Caco-2 (cell line): Measurements from ENCODE around the gene CPLX4. TPM values are rescaled to one million over a fixed set of nuclear protein-coding genes. Genes with fewer than 3 reads are reported as not detected.

Experiments
- BruUV-seq: library from RNA; stranded (reverse); fragments of 400-500 nt; replicated peaks from 2 replicates; lab custom pipeline; 2021; lab: Mats Ljungman, UMichigan
- CTCF ChIA-PET: fragments of 300-600 bp; sonication (Branson Sonifier 250); formaldehyde crosslinking; loops from one replicate; lab custom pipeline; 2022; ENCODE audit warnings: antibody characterized with exemption; lab: Charles Lee
- POLR2A ChIA-PET: fragments of 300-600 bp; sonication (Branson Sonifier 250); formaldehyde crosslinking; loops from one replicate; lab custom pipeline; 2022; ENCODE audit warnings: antibody characterized with exemption; lab: Charles Lee
- DNase-seq, 2 experiments: peaks; one replicate each; pipeline versions ENCODE4 v3.0.0 to v3.0.0-alpha.2; 2020 to 2022
- H3K27me3 ChIP-seq: replicated peaks from 2 replicates; pipeline ENCODE4 v1.6.0; 2011; ENCODE audit warnings: low read length; ENCODE audit not compliant: control insufficient read depth, insufficient read depth
- H3K36me3 ChIP-seq: 2 replicates; pipeline ENCODE4 v1.5.1; 2011; ENCODE audit warnings: low read length; ENCODE audit not compliant: control insufficient read depth, insufficient read depth
- H3K4me1 ChIP-seq: fragments of 250-450 bp; sonication (Bioruptor Pico); 2 replicates; pipeline ENCODE4 v1.5.1; 2020; ENCODE audit warnings: mild to moderate bottlenecking
- H3K4me3 ChIP-seq: 2 replicates; pipeline ENCODE4 v1.5.1; 2011; ENCODE audit warnings: low read depth, mild to moderate bottlenecking, control low read depth, low read length
- H3K9me3 ChIP-seq: fragments of 250-450 bp; sonication (Bioruptor Pico); 2 replicates; pipeline ENCODE4 v1.5.1; 2020; ENCODE audit warnings: mild to moderate bottlenecking, moderate library complexity
- H3K27ac Mint-ChIP-seq: one replicate; pipeline ENCODE4 v1.8.0; 2022; ENCODE audit warnings: mixed read lengths; ENCODE audit not compliant: unreplicated experiment
- H3K27me3 Mint-ChIP-seq: one replicate; pipeline ENCODE4 v1.8.0; 2022; ENCODE audit warnings: mixed read lengths; ENCODE audit not compliant: insufficient read depth, unreplicated experiment
- H3K36me3 Mint-ChIP-seq: one replicate; pipeline ENCODE4 v1.8.0; 2022; ENCODE audit warnings: mild to moderate bottlenecking, mixed read lengths; ENCODE audit not compliant: insufficient read depth, unreplicated experiment
- H3K4me1 Mint-ChIP-seq: one replicate; pipeline ENCODE4 v1.8.0; 2022; ENCODE audit warnings: low read depth, mixed read lengths; ENCODE audit not compliant: unreplicated experiment
- H3K4me3 Mint-ChIP-seq: one replicate; pipeline ENCODE4 v1.8.0; 2022; ENCODE audit warnings: mild to moderate bottlenecking, moderate library complexity, mixed read lengths; ENCODE audit not compliant: unreplicated experiment
- H3K9me3 Mint-ChIP-seq: one replicate; pipeline ENCODE4 v1.8.0; 2022; ENCODE audit warnings: mixed read lengths; ENCODE audit not compliant: unreplicated experiment
- intact Hi-C: fragments of 100-400 bp; cut with micrococcal nuclease; formaldehyde crosslinking; loops from one replicate; pipeline ENCODE4 v1.10.0; 2022; ENCODE audit not compliant: unreplicated experiment
- total RNA-seq: library from RNA; stranded (reverse); gene quantifications from 2 replicates; pipeline ENCODE4 v1.2.3, GENCODE V29; 2022
- TF ChIP-seq, protein P1 (sequence below), 2 experiments: fragments of 200-600 bp in 1 of 2; IDR thresholded peaks; 1 replicate in 1 of 2; 2 replicates in 1 of 2; pipeline versions ENCODE4 v1.5.1 to v1.8.0; 2011 to 2022; ENCODE audit warnings: antibody characterized with exemption in 1 of 2, control low read depth in 1 of 2, inconsistent platforms in 1 of 2, low read depth in 1 of 2, low read length in 1 of 2, mild to moderate bottlenecking in 1 of 2, moderate library complexity in 1 of 2; ENCODE audit not compliant: insufficient read depth in 1 of 2, severe bottlenecking in 1 of 2, unreplicated experiment in 1 of 2

The CPLX4 gene
- total RNA-seq, 1 experiment from 2014 or later = not detected

- H3K4me3 Mint-ChIP-seq = no peak overlapping the region
- no peaks in the 10 kb centered on the region for H3K36me3 Mint-ChIP-seq
- intact Hi-C loops = loop anchor here (10.0 kb wide), 1 partner anchor 182 kb away; no protein-coding TSS in a partner anchor
- CTCF ChIA-PET = interaction anchor here (0.6 kb wide), 1 partner anchor 430 kb away, joined by 4 read pairs; no protein-coding TSS in a partner anchor
- no peak overlapping the region for H3K4me3 ChIP-seq
- H3K27me3 Mint-ChIP-seq = peaks cover 20% of the 10 kb centered on the region
- H3K4me1 ChIP-seq = no peaks in the 10 kb centered on the region
- no peaks in the 10 kb centered on the region for H3K9me3 Mint-ChIP-seq
- H3K27me3 ChIP-seq = no peaks in the 10 kb centered on the region
- DNase-seq = no peak
- POLR2A ChIA-PET = no interaction called here
- no peaks in the 10 kb centered on the region for H3K4me1 Mint-ChIP-seq
- H3K27ac Mint-ChIP-seq = no peak overlapping the region
- no TSS peak for BruUV-seq
- H3K36me3 ChIP-seq = no peaks in the 10 kb centered on the region
- TF ChIP-seq, protein P1, sequence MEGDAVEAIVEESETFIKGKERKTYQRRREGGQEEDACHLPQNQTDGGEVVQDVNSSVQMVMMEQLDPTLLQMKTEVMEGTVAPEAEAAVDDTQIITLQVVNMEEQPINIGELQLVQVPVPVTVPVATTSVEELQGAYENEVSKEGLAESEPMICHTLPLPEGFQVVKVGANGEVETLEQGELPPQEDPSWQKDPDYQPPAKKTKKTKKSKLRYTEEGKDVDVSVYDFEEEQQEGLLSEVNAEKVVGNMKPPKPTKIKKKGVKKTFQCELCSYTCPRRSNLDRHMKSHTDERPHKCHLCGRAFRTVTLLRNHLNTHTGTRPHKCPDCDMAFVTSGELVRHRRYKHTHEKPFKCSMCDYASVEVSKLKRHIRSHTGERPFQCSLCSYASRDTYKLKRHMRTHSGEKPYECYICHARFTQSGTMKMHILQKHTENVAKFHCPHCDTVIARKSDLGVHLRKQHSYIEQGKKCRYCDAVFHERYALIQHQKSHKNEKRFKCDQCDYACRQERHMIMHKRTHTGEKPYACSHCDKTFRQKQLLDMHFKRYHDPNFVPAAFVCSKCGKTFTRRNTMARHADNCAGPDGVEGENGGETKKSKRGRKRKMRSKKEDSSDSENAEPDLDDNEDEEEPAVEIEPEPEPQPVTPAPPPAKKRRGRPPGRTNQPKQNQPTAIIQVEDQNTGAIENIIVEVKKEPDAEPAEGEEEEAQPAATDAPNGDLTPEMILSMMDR (IDR thresholded peaks at IDR 0.05; ENCODE audit: insufficient read depth in 1 of 2, low read depth in 1 of 2, low read length in 1 of 2, severe bottlenecking in 1 of 2, unreplicated experiment in 1 of 2) = no peak
- no peaks in the 10 kb centered on the region for H3K9me3 ChIP-seq
Measured at GRCh38 chr18:59266459-59266858, 52.0 kb downstream of the CPLX4 start.

- Mint-ChIP-seq H3K9me3 (no peaks in the 10 kb centered on the region), H3K4me3 (no peak overlapping the region), H3K4me1 (no peaks in the 10 kb centered on the region), H3K36me3 (no peaks in the 10 kb centered on the region), H3K27me3 (peaks cover 17% of the 10 kb centered on the region), H3K27ac (no peak overlapping the region)
- Histone ChIP-seq H3K36me3 (no peaks in the 10 kb centered on the region), H3K27me3 (no peaks in the 10 kb centered on the region), H3K4me1 (no peaks in the 10 kb centered on the region), H3K9me3 (no peaks in the 10 kb centered on the region), H3K4me3 (no peak overlapping the region)
- no peak for DNase-seq
- POLR2A ChIA-PET = no interaction called here
- CTCF ChIA-PET = interaction anchor here (0.6 kb wide), 1 partner anchor 430 kb away, joined by 4 read pairs; no protein-coding TSS in a partner anchor
- no TSS peak for BruUV-seq
- TF ChIP-seq, protein P1 (IDR thresholded peaks at IDR 0.05; ENCODE audit: insufficient read depth in 1 of 2, low read depth in 1 of 2, low read length in 1 of 2, severe bottlenecking in 1 of 2, unreplicated experiment in 1 of 2) = no peak
- intact Hi-C loops = loop anchor here (10.0 kb wide), 1 partner anchor 181 kb away; no protein-coding TSS in a partner anchor
Measured at GRCh38 chr18:59265974-59266369, 52.5 kb downstream of the CPLX4 start.

- no peak overlapping the region for H3K27ac Mint-ChIP-seq
- no peak for DNase-seq
- H3K4me1 Mint-ChIP-seq = no peaks in the 10 kb centered on the region
- Histone ChIP-seq H3K27me3 (no peaks in the 10 kb centered on the region), H3K36me3 (no peaks in the 10 kb centered on the region), H3K9me3 (no peaks in the 10 kb centered on the region), H3K4me3 (no peak overlapping the region), H3K4me1 (no peaks in the 10 kb centered on the region)
- no TSS peak for BruUV-seq
- H3K4me3 Mint-ChIP-seq = no peak overlapping the region
- ChIA-PET CTCF (no interaction called here), POLR2A (no interaction called here)
- TF ChIP-seq, protein P1 (IDR thresholded peaks at IDR 0.05; ENCODE audit: insufficient read depth in 1 of 2, low read depth in 1 of 2, low read length in 1 of 2, severe bottlenecking in 1 of 2, unreplicated experiment in 1 of 2) = no peak
- H3K9me3 Mint-ChIP-seq = no peaks in the 10 kb centered on the region
- H3K27me3 Mint-ChIP-seq = peaks cover 16% of the 10 kb centered on the region
- no peaks in the 10 kb centered on the region for H3K36me3 Mint-ChIP-seq
- intact Hi-C loops = loop anchor here (10.0 kb wide), 1 partner anchor 181 kb away; no protein-coding TSS in a partner anchor
Measured at GRCh38 chr18:59265246-59265973, 53.0 kb downstream of the CPLX4 start.
